GM12878 (cell line): ENCODE measurements around the gene PNMT. TPM values are rescaled to one million over a fixed set of nuclear protein-coding genes. Genes with fewer than 3 reads are reported as not detected.
"Not testable (repeated sequence)": the region's sequence is repeated elsewhere in the genome, so short reads cannot be mapped to it uniquely, and the experiment has no call there.

Experiments used
- ATAC-seq: fragments of 200-7000 bp; cut with Tn5 transposase; 3 replicates; pipeline ENCODE4 v1.9.1; 2020; ENCODE audit warnings: mild to moderate bottlenecking, moderate library complexity
- BruUV-seq: library from RNA; stranded (reverse); fragments of 400-500 nt; replicated peaks from 2 replicates; lab custom pipeline; 2021; lab: Mats Ljungman, UMichigan
- CTCF ChIA-PET: fragments of 300-600 bp; sonication (Branson Sonifier 250); formaldehyde crosslinking; extraction: SDS; loops from one replicate; lab custom pipeline; 2021; ENCODE audit warnings: inconsistent platforms; lab: Yijun Ruan, JAX
- POLR2A ChIA-PET: fragments of 350-600 bp; formaldehyde crosslinking; extraction: SDS; loops from one replicate; lab custom pipeline; 2021; ENCODE audit warnings: inconsistent platforms; lab: Charles Lee
- RAD21 ChIA-PET: fragments of 300-600 bp; sonication (Branson Sonifier 250); formaldehyde crosslinking; loops from one replicate; lab custom pipeline; 2023; ENCODE audit warnings: antibody characterized with exemption; ENCODE audit not compliant: unreplicated experiment; lab: Charles Lee
- SMC1A ChIA-PET: fragments of 300-600 bp; sonication (Branson Sonifier 250); formaldehyde crosslinking; loops from one replicate; lab custom pipeline; 2023; ENCODE audit not compliant: unreplicated experiment, uncharacterized antibody; lab: Charles Lee
- DNase-seq: peaks from one replicate; pipeline ENCODE4 v3.0.0-alpha.2; 2011; ENCODE audit warnings: low read depth, low spot score
- FAIRE-seq: peaks from 3 replicates; lab custom pipeline; 2011; peaks lifted over from hg19 to GRCh38; lab: Jason Lieb, UNC
- H2AFZ ChIP-seq: 2 replicates; pipeline ENCODE4 v1.6.0; 2011; ENCODE audit warnings: low read depth, low read length, control low read depth; ENCODE audit not compliant: control insufficient read depth
- H3K27ac ChIP-seq: 2 replicates; pipeline ENCODE4 v1.5.1; 2011; ENCODE audit warnings: control low read depth; ENCODE audit not compliant: control insufficient read depth, insufficient read depth
- H3K27me3 ChIP-seq, 2 experiments: replicated peaks in 1 of 2; 2 replicates each; pipeline versions ENCODE4 v1.6.0 to v1.6.1; 2011; ENCODE audit warnings: low read length in 1 of 2; ENCODE audit not compliant: control insufficient read depth in 2 of 2, insufficient read depth in 2 of 2
- H3K36me3 ChIP-seq, 2 experiments: 2 replicates each; pipeline ENCODE4 v1.5.1; 2011; ENCODE audit warnings: low read length in 1 of 2; ENCODE audit not compliant: control insufficient read depth in 2 of 2, insufficient read depth in 2 of 2
- H3K4me1 ChIP-seq: 2 replicates; pipeline ENCODE4 v1.6.1; 2011; ENCODE audit warnings: mild to moderate bottlenecking, low read length, moderate library complexity, mixed read lengths; ENCODE audit not compliant: control insufficient read depth, insufficient read depth
- H3K4me2 ChIP-seq: 2 replicates; pipeline ENCODE4 v1.6.0; 2011; ENCODE audit warnings: control low read depth; ENCODE audit not compliant: control insufficient read depth, insufficient read depth
- H3K4me3 ChIP-seq: fragments of 200-600 bp; sonication (generic); 2 replicates; pipeline ENCODE4 v1.5.1; 2016
- H3K79me2 ChIP-seq: 2 replicates; pipeline ENCODE4 v1.6.0; 2011; ENCODE audit warnings: low read length; ENCODE audit not compliant: control insufficient read depth, insufficient read depth
- H3K9ac ChIP-seq: 2 replicates; pipeline ENCODE4 v1.8.0; 2011; ENCODE audit warnings: low read length, control low read depth, mixed read lengths; ENCODE audit not compliant: control insufficient read depth, insufficient read depth
- H3K9me3 ChIP-seq: replicated peaks from 3 replicates; pipeline ENCODE4 v1.5.1; 2011; ENCODE audit warnings: mild to moderate bottlenecking, low read length; ENCODE audit not compliant: control insufficient read depth, insufficient read depth
- H4K20me1 ChIP-seq: 2 replicates; pipeline ENCODE4 v1.6.0; 2011; ENCODE audit not compliant: control insufficient read depth, insufficient read depth
- BCL3 ChIP-seq: IDR thresholded peaks from 2 replicates; pipeline ENCODE4 v1.6.1; 2011; ENCODE audit warnings: borderline replicate concordance, low read depth, mild to moderate bottlenecking, moderate library complexity, low read length; ENCODE audit not compliant: insufficient read depth, poor library complexity, severe bottlenecking
- CHD2 ChIP-seq: IDR thresholded peaks from 2 replicates; pipeline ENCODE4 v1.6.1; 2011; ENCODE audit warnings: low read depth, low read length, improper control_type of control experiment, borderline replicate concordance
- MTA2 ChIP-seq: fragments of 450-650 bp; IDR thresholded peaks from 2 replicates; pipeline ENCODE4 v1.6.1; 2016; ENCODE audit warnings: low read depth, mild to moderate bottlenecking, moderate library complexity
- NR2F1 ChIP-seq: fragments of 450-650 bp; conservative IDR thresholded peaks from 2 replicates; pipeline ENCODE4 v1.6.1; 2017; ENCODE audit warnings: mild to moderate bottlenecking
- SREBF2 ChIP-seq: IDR thresholded peaks from 2 replicates; pipeline ENCODE4 v1.6.1; 2012; ENCODE audit warnings: mild to moderate bottlenecking, low read length
- ZBTB33 ChIP-seq: fragments of 450-650 bp; IDR thresholded peaks from 2 replicates; pipeline ENCODE4 v1.6.1; 2017; ENCODE audit warnings: mild to moderate bottlenecking
- whole genome bisulfite sequencing: methylation state at CpG from one replicate; pipeline ENCODE4 v1.1.6; 2016; ENCODE audit warnings: low lambda C conversion rate; ENCODE audit not compliant: insufficient replicate concordance, insufficient coverage; ENCODE audit errors: missing lambda C conversion rate; 5-methylcytosine and 5-hydroxymethylcytosine counted together
- in situ Hi-C: fragments of 300-500 bp; cut with MboI; formaldehyde crosslinking; loops from 9 replicates; pipeline ENCODE4 v1.14.3; 2018; ENCODE audit warnings: mixed read lengths
- intact Hi-C: fragments of 100-400 bp; cut with micrococcal nuclease; formaldehyde crosslinking; loops from one replicate; pipeline ENCODE4 v1.14.2; 2022; ENCODE audit not compliant: unreplicated experiment
- polyA plus RNA-seq, 11 experiments: library from polyadenylated mRNA; depleted of rRNA in 4 of 11; unstranded in 6 of 11; stranded (reverse) in 5 of 11; fragments of >200 nt; fragmentation: Nextera tagmentation in 4 of 11; fragmentation: Illumina TruSeq in 1 of 11; extraction: Ambion mirVana in 4 of 11; extraction: Trizol in 1 of 11; gene quantifications; 1 replicate in 1 of 11; 2 replicates in 10 of 11; pipeline versions ENCODE4 v1.2.1 to v1.2.3, GENCODE V29; 2011 to 2016; ENCODE audit warnings: inconsistent platforms in 2 of 11, missing spikeins in 2 of 11, low read depth in 1 of 11
- total RNA-seq, 4 experiments: library from RNA; depleted of rRNA in 3 of 4; stranded (reverse); fragments of >200 nt in 3 of 4; fragmentation: Illumina TruSeq in 1 of 4; extraction: Trizol in 1 of 4; gene quantifications; 2 replicates each; pipeline versions ENCODE4 v1.2.1 to v1.2.3, GENCODE V29; 2013 to 2021

PNMT gene
- total and polyA plus RNA-seq, 10 of the 15 experiments (the other 5 are each of a cell fraction or from before 2014, with no cell fraction given): not detected

- intact Hi-C loops: no loop called here
- in situ Hi-C loops: no loop called here
- Histone ChIP-seq H3K4me2 (no peak overlapping the region), H3K4me3 (no peak overlapping the region), H3K27me3 (peaks cover 0 to 7% of the 10 kb centered on the region in 2 experiments; a peak in 2 of 4 replicates), H3K36me3 (no peaks in the 10 kb centered on the region), H3K9ac (no peak overlapping the region), H4K20me1 (no peaks in the 10 kb centered on the region), H3K79me2 (no peaks in the 10 kb centered on the region), H3K4me1 (no peaks in the 10 kb centered on the region; the same call in 1 of the 2 replicates), H3K27ac (no peak overlapping the region), H3K9me3 (no peaks in the 10 kb centered on the region), H2AFZ (no peak overlapping the region)
- no peak for DNase-seq
- FAIRE-seq: no peak
- SMC1A ChIA-PET: no interaction called here
- 98% methylated on average over 5 of the region's 5 CpGs for WGBS
- POLR2A ChIA-PET: interaction anchor here (0.7 kb wide), 2 partner anchors 633 to 797 kb away, joined by 4 read pairs; no protein-coding TSS in a partner anchor
- RAD21 ChIA-PET: no interaction called here
- CTCF ChIA-PET: interaction anchor here (0.7 kb wide), 1 partner anchor 50 kb away, joined by 3 read pairs; no protein-coding TSS in a partner anchor
- no TSS peak for BruUV-seq
- no peak for ATAC-seq
- TF ChIP-seq ZBTB33 (no peak), MTA2 (no peak), SREBF2 (no peak), CHD2 (no peak), BCL3 (no peak), NR2F1 (no peak)
Measured at GRCh38 chr17:39697961-39698360, 29.7 kb downstream of the PNMT start.

- DNase-seq, H3K9me3 ChIP-seq, H3K27ac ChIP-seq, ATAC-seq, H3K27me3 ChIP-seq, H3K36me3 ChIP-seq, H4K20me1 ChIP-seq, H3K4me3 ChIP-seq, intact Hi-C loops, CTCF ChIA-PET, H3K9ac ChIP-seq, H3K4me2 ChIP-seq, H2AFZ ChIP-seq, RAD21 ChIA-PET, SMC1A ChIA-PET, FAIRE-seq, H3K79me2 ChIP-seq, in situ Hi-C loops, BruUV-seq: not testable (repeated sequence)
- WGBS: 50% methylated on average over 11 of the region's 11 CpGs
- POLR2A ChIA-PET: interaction anchor here (0.6 kb wide), 1 partner anchor 32 kb away, joined by 4 read pairs; no protein-coding TSS in a partner anchor
- peaks cover 11% of the 10 kb centered on the region for H3K4me1 ChIP-seq
Measured at GRCh38 chr17:39699157-39699817, 31.0 kb downstream of the PNMT start.
